Omental fat pad (tissue), 4 donors: Measurements from ENCODE around the gene DCC. TPM values are rescaled to one million over a fixed set of nuclear protein-coding genes. Genes with fewer than 3 reads are reported as not detected.

ENCODE experiments used
- ATAC-seq: fragments of 150-250 bp; one replicate; pipeline ENCODE4 v1.9.1; 2016; ENCODE audit warnings: mild to moderate bottlenecking, moderate library complexity; ENCODE audit not compliant: low FRiP score
- DNase-seq: peaks from one replicate; pipeline ENCODE4 v3.0.0-alpha.2; 2019; ENCODE audit warnings: low spot score
- CTCF ChIP-seq, 3 donors: fragments of 450-650 bp; IDR thresholded peaks; one replicate each; pipeline ENCODE4 v1.5.1; 2016 to 2017; ENCODE audit warnings: antibody characterized with exemption in 3 of 3, mild to moderate bottlenecking in 3 of 3, moderate library complexity in 2 of 3
- total RNA-seq, 4 donors: library from RNA; depleted of rRNA; stranded (reverse); fragments of >200 nt; gene quantifications; one replicate each; pipeline ENCODE4 v1.1.0, GENCODE V29; 2016

Gene DCC
- total RNA-seq, 4 donors from 2014 or later = 0.12 to 0.63 TPM; not detected in 2

GRCh38 chr18:53387581-53387980 lies 1047.6 kb downstream of the DCC start:
- no peak for DNase-seq
- no peak for TF ChIP-seq CTCF (IDR thresholded peaks at IDR 0.05)
- ATAC-seq = no peak

- DNase-seq (no peak), ATAC-seq (no peak)
- TF ChIP-seq CTCF (IDR thresholded peaks at IDR 0.05) = no peak
These were observed 1062.7 kb downstream of the DCC start for GRCh38 chr18:53402670-53403069.

GRCh38 chr18:53408271-53408670 lies 1068.3 kb downstream of the DCC start:
- ATAC-seq = no peak
- DNase-seq = no peak
- no peak for TF ChIP-seq CTCF (IDR thresholded peaks at IDR 0.05)

GRCh38 chr18:53411511-53411910 lies 1071.5 kb downstream of the DCC start:
- no peak for DNase-seq
- TF ChIP-seq CTCF (IDR thresholded peaks at IDR 0.05) = no peak
- no peak for ATAC-seq

GRCh38 chr18:53417003-53417402 lies 1077.0 kb downstream of the DCC start:
- no peak for ATAC-seq
- TF ChIP-seq CTCF (IDR thresholded peaks at IDR 0.05) = no peak
- DNase-seq = no peak

GRCh38 chr18:53421869-53422268 lies 1081.9 kb downstream of the DCC start:
- DNase-seq = no peak
- ATAC-seq = no peak
- TF ChIP-seq CTCF (IDR thresholded peaks at IDR 0.05) = no peak

GRCh38 chr18:53422896-53423295 lies 1082.9 kb downstream of the DCC start:
- ATAC-seq (no peak), DNase-seq (no peak)
- no peak for TF ChIP-seq CTCF (IDR thresholded peaks at IDR 0.05)
